DMS153 treated with DMSO at 0.1 percent for 48 hours (cell line): ENCODE data around the gene TMEM255A.
"Not testable (repeated sequence)": the region's sequence is repeated elsewhere in the genome, so short reads cannot be mapped to it uniquely, and the experiment has no call there.

ENCODE experiments used
- DNase-seq: peaks from one replicate; lab custom pipeline; 2025; ENCODE audit not compliant: unreplicated experiment; lab: John Stamatoyannopoulos, UW

TMEM255A gene

GRCh38 chrX:120310861-120311726 is at the start of gene TMEM255A:
Gene TMEM255A (minus strand): TSS chrX:120311461. CDS start chrX:120311309, 152 bp downstream.
- DNase-seq, result peak; percentile 34

GRCh38 chrX:120358737-120359456 is 47.6 kb upstream of the TMEM255A start:
- DNase-seq, result no peak

- DNase-seq, result no peak
Measured at GRCh38 chrX:120357186-120357585, 45.9 kb upstream of the TMEM255A start.

- no peak for DNase-seq
Measured at GRCh38 chrX:120356084-120356483, 44.8 kb upstream of the TMEM255A start.

DNA sequence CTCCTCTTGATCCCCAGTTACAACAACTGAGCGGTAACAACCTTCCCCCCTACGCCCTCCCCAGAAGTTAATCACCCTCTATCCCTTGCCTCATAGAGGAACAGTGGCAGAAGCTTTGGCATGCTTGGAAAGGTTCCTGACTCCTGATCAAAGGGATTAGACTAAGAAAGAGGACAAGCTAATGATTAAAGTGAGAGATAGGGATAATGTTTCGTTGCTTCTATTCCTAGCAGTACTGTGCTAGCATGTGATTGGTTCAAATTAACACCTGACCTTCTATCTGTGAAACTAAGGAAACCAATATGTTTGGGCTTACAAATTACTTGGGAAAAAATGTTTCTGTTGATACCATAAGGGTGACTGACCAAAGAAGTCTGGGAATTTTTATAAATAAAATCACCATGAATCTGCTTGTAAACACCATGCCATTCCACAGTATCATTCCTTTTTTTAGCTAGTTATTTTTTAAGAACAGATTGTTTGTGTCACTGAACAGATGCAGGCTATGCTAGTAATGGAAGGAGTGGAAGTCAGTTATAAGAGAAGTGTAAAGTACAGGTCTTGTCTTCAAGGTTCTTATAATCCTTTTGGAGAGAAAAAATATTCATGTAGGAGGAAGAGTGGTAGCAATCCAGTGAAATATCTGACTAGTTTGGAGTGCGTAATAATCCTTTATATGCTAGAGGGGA is 39.3 kb upstream of the TMEM255A start:
- DNase-seq, result no peak

- DNase-seq, result not testable (repeated sequence)
Measured at GRCh38 chrX:120344566-120344965, 33.3 kb upstream of the TMEM255A start.

DNA sequence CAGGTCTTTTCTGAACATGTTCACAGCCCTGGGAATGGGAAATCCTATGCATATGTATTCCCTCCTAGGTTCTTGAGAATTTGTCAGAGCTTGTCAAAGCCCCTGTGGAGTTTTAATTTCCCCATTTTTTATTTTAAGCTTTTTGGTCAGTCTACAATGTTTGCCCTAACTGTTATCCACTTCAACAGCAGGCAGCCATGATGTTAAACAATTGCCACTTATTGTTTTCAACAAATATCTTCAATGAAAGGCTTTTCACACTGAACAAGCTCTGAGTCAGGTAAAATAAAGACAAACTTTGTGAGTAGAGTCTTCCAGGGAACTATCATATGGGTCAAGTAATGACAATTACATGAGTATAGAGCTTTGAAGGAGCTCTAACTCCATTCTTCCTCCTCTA is 25.6 kb upstream of the TMEM255A start:
- DNase-seq, result no peak

- no peak for DNase-seq
Measured at GRCh38 chrX:120335289-120335688, 24.0 kb upstream of the TMEM255A start.

- no peak for DNase-seq
Measured at GRCh38 chrX:120334603-120335002, 23.3 kb upstream of the TMEM255A start.

- no peak for DNase-seq
Measured at GRCh38 chrX:120334151-120334550, 22.9 kb upstream of the TMEM255A start.

GRCh38 chrX:120332394-120332793 is 21.1 kb upstream of the TMEM255A start:
- DNase-seq, result no peak

DNA sequence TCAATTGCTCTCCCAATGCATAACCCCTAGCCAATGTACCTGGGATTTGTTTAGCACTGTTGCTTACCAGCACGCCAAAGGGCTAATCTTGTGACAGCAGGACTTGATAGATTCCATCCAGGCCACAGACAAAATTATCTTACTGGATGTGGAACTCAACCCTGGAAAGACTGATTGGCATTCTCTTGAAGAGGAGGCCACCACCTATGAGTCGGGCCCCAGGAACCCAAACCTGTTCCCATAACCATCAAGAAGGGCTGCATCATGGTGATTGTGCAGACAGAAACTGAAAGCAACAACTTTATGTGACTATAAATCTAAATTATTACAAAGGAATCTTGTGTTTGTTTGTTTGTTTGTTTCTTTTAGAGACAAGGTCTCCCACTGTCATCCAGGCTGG is 19.9 kb upstream of the TMEM255A start:
- no peak for DNase-seq

DNA sequence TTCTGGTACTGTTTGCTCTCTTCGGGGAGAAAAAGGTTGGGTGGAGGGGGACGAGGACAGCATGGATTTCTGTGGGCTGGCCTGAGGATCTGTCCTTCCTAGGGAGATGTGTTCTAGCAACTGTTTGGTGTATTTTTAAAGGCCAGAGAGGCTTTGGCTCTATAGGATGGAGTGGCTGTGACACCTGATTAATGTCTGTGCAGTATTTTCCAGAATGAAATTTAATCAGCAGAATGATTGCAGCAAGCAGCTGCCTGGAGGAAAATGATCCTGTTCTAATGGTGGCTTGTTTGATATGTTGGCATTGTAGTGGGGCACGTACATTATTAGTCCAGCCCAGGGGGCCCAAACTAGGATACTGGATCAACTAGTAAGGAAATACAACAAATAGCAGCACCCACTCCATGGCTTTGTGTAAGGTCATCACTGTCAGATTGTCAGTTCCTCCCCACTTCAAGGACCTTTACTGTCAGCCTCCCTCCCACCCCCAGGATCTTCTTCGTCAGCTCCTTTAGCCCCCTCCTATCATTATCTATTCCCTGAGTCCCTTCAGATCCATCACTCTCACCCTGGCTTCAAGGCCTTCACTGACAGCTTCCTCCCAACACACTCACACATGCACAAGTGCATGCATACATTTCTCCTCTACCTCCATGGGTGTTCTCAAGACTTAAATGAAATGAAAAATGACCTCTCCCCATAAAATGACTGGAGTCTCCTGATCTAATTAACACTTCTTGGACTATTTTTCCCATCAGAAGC is 10.4 kb upstream of the TMEM255A start:
- no peak for DNase-seq

GRCh38 chrX:120318411-120318810 is 7.2 kb upstream of the TMEM255A start:
- DNase-seq, result no peak

- DNase-seq, result no peak
Measured at GRCh38 chrX:120316587-120317283, 5.5 kb upstream of the TMEM255A start.

GRCh38 chrX:120315776-120316175 is 4.5 kb upstream of the TMEM255A start:
- no peak for DNase-seq

GRCh38 chrX:120311727-120312063 is 434 bp upstream of the TMEM255A start:
- peak; percentile 13 for DNase-seq

DNA sequence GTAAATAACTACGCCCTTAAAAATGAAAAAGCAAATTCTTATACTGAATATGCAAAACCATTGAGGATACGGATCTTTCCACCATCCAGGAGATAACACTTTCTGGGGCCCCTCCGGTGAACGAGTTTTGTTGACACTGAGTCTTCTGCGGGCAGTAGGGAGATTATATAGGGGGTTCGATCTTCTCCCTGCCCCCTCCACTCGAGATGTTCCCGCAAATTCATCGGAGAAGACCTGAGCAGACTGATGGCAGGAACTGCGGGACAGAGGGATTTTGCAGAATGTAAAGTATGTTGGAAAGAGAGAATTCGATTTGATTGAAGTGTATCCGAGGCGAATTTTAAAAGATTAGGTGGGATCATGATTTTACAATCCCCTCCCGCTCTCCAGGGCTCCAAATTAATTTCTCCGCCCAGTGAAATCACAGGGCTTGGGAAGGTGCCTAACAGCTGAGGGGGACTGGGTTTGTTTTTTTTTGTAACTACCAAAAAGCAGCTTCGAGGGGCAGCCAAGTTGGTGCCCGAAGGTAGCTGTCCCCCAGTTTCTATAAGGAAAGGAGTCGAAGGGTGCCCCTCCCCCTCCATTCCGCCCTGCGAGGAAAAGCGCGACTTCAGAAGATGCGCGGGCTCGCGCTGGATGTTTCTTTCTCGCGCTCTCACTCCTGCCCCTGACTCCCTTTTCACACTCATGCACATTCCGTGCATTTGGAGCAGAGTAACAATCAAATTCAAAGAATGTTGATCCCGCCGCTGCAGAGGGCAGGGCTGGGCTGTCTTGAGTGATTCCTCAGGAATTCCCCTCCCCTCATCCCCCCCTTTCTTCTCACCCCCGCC is 1.2 kb downstream of the TMEM255A start:
- no peak for DNase-seq
